Anterior cingulate cortex (tissue), 58 donors: ENCODE results near the gene PACRG.

Source experiments
- DNase-seq, 58 donors: peaks; one replicate each; lab custom pipeline; 2025; lab: John Stamatoyannopoulos, UW

PACRG gene

GRCh38 chr6:163319609-163320366 is 592.0 kb downstream of the PACRG start:
- no peak for DNase-seq

DNA sequence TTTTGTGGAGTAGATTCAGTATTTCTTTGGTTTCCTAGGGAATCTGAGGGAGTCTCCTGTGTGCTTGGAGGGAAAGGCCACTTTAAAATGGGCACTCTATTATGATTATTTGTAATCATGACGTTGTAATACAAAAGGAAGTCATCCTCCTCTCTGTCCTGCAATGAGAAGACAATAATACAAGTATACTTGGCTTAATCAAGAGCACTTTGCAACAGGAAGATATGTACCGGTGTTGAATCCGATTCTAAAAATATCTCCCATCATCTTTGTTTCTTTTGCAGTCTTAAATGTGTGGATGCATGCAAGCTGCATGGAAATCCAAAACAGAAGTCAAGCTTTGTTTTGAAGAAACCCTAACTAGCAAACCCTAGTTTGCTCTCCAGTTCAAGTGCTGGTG is 592.6 kb downstream of the PACRG start:
- DNase-seq = no peak

- DNase-seq = no peak
Observed at GRCh38 chr6:163320804-163321203, 593.0 kb downstream of the PACRG start.

DNA sequence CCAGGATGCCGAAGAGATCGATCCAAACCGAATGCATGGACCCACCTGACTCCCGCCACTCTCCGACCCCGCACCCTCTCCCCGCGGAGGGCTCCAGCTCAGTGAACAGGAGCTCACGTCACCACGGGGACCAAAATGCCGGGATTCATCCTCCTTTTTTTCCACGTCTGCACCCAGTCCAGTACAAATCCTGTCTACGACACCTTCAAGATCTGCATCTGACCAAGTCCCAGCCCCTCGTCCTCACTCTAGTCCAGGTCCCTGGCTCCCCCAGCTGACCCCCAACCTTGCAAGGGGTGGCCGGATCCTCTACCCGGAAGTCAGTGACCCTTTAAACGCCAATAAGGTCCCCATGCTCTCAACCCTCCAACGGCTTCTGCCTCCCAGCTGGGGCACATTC is 593.9 kb downstream of the PACRG start:
- no peak for DNase-seq

DNA sequence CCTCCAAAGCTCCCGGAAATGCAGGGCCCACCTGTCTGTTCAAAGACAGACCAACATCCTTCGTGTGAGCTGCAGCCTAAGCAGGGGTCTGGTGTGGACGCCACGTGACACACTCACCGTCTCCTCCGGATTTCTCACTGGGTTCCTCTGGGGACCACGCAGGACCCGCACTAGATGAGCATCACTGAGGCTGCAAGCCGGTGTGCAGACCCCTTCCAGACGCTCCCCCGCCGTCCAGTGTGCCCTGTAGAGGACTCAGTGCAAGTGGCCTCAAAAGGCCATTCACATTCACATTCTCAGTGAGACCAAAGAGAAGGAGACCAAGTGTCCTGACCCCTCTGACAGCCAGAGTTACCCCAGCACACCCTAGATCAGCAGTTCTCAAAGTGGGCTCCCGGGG is 595.5 kb downstream of the PACRG start:
- DNase-seq = peak in 1 of 58 donors; percentile 27

- DNase-seq = peak in 14 of 58 donors; percentile 23 to 69 (median 41)
Observed at GRCh38 chr6:163323705-163324104, 595.9 kb downstream of the PACRG start.

- peak in 1 of 58 donors; percentile 48 for DNase-seq
Observed at GRCh38 chr6:163324326-163324687, 596.5 kb downstream of the PACRG start.

GRCh38 chr6:163324688-163325389 is 597.1 kb downstream of the PACRG start:
- DNase-seq = peak in 45 of 58 donors; percentile 24 to 81 (median 61)

- DNase-seq = no peak
Observed at GRCh38 chr6:163325390-163325784, 597.6 kb downstream of the PACRG start.

DNA sequence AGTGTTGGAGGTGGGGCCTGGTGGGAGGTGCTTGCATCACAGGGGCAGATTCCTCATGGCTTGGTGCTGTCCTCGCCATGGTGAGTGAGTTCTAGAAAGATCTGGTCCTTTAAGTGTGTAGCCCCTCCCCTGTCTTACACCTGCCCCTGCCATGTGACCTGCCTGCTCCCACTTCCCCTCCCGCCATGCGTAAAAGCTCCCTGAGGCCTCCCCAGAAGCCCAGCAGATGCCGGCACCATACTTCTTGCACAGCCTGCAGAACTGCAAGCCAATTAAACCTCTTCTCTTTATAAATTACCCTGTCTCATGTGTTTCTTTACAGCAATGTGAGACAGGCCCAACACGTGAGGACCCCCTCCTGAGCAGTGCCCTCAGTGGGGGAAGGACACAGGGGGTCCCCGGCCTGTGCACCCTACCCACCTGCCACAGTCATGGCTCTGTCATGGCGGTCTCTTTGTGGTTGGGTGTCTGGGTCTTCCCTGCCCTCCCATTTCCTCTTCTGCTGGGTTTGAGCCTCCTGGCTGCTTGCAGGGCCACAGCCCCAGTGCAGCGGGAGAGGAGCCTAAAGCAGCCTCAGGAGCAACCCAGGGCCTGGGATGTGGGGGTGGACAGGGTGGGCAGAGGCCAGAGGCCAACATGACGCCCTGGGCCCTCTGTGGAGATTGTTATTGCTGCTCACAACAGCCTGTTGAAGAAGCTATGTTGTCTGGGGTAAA is 599.5 kb downstream of the PACRG start:
- DNase-seq = no peak

DNA sequence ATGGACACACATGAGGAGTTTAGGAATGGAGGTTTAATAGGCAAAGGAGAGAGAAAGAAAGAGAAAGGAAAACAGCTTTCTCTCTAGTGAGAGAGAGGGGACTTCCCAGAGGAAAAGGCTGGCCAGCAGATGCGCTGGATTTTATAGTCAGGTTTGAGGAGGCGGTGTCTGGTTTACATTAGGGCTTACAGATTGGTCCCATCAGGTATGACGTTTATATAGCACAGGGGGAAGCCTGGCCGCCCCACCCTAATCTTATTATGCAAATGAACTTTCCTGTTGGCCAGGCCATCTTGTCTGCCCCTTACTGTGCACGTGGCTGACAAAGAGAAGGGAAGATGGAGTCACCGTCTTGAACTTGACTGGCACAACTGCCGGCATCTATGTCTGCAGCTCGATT is 600.1 kb downstream of the PACRG start:
- no peak for DNase-seq

DNA sequence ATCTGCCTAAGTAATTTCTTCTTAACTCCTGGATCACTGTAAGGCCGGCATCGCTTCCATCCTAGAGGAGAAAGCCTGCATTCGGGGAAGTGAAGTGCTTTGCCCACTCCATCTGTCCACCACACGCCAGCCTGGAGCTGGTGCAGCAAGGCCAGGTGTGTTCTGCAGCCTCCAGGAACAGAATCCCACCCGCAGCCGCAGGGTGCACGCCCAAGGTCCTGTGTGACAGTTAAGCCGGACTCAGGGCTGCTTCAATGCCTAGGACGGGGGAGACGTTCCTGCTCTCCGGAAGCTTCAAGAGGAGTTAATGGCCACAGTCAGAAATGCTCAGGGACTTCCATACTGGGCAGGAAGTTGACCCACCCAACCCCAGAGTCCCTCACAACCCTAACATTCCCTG is 600.6 kb downstream of the PACRG start:
- DNase-seq = no peak

- DNase-seq = peak in 35 of 58 donors; percentile 24 to 82 (median 59)
Observed at GRCh38 chr6:163329991-163330390, 602.2 kb downstream of the PACRG start.

GRCh38 chr6:163331245-163331644 is 603.5 kb downstream of the PACRG start:
- no peak for DNase-seq

GRCh38 chr6:163332575-163332974 is 604.8 kb downstream of the PACRG start:
- no peak for DNase-seq

GRCh38 chr6:163333038-163333437 is 605.3 kb downstream of the PACRG start:
- no peak for DNase-seq

DNA sequence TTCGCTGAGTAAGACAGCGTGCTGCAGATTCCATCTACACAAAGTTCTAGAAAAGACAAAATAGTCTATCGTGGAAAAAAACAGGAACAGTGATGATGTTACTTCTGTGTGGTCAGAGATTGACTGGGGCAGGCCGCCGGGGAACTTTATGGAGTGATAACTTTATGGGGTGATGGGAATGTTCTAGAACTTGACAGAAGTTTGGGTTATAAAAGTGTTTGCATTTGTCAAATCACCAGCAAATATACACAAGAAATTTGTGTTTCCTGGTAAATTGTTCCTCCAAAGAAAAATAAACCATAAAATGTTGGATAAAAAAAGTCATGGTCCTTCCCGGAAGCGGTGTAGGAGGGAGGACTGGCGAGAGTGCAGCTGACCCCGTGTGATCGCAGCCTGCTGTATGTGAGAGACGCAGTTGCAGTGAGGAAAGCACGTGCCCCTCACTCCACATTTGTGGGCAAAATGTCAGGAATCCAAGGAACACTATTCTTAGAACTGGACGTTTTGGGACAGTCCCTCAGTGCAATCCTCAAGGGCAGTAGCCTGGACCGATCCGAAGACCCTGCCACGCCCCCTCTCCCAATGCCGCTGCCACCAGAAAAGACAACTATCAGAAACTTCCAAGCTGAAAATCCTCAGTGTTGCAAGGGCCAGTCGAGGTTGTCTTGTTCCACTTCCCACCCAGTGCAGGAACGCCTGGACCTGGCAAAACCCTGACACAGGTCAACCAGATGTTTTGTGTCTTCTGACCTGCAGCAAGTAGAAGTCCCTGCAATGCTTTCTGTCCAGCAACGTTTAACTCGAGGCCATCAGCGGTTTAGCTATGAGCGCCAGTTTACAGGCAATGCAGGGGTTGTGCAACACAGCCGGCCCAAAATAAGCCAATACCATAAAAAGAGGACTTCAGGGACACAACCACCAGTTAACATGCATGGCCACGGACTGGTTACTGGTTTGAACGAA is 606.2 kb downstream of the PACRG start:
- DNase-seq = peak in 1 of 58 donors; percentile 36

- DNase-seq = no peak
Observed at GRCh38 chr6:163335056-163335455, 607.3 kb downstream of the PACRG start.

DNA sequence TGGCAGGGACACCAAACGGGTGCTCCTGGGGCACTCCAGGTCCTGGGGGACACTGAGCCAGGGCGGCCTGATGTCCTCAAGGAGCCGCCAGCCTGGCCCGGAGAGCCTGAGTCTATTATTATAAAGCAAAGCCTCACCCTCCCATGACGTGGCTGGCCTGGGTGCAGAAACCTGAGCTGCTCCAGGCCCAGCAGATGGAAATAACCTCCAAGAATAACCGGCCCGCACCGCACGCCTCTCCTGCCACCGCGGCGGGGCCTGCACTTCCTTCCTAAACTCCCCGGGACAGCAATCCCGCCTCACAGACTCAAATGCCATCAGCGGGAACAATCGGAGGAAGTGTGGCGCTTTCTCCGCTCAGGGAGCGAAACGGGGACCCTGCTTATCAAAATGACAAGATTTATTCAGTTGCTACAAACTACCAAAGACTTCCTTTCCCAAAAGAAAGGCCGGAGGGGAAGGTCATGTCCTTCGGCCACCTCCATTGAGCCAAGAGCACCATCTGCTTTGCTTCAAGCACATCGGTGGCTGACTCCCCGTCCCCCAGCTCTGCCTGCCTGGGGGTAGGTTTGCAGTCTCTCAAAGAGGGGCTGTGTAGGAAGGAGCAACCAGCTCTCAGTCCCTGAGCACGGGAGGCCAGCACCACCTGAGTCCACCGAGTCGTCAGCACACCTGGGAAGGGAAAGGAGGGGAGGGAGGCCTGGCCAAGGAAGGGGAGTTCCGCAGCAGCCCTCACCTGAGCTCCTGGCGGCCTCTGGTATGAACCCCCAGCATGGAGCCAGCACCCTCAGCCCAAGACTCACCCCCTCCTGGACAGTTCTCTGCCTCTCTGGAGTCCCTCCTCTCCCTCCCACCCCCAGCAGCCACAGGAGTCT is 608.1 kb downstream of the PACRG start:
- DNase-seq = no peak
